Choroid plexus epithelial cell (primary cell): ENCODE data around the gene STYXL1.
A peak's percentile ranks its signal among the peaks of the same experiment; 100 is the strongest.

Experiments used
- DNase-seq: peaks from one replicate; pipeline ENCODE4 v3.0.0-alpha.2; 2010; ENCODE audit warnings: low read depth
- H3K4me3 ChIP-seq: 2 replicates; pipeline ENCODE4 v1.5.1; 2011; ENCODE audit warnings: low read depth, mild to moderate bottlenecking, control low read depth, low read length, moderate library complexity
- TF ChIP-seq, protein P1 (sequence below): conservative IDR thresholded peaks from 2 replicates; pipeline ENCODE4 v1.5.1; 2011; ENCODE audit warnings: low read depth, mild to moderate bottlenecking, control low read depth, inconsistent platforms, low read length, moderate library complexity

The STYXL1 gene

DNA sequence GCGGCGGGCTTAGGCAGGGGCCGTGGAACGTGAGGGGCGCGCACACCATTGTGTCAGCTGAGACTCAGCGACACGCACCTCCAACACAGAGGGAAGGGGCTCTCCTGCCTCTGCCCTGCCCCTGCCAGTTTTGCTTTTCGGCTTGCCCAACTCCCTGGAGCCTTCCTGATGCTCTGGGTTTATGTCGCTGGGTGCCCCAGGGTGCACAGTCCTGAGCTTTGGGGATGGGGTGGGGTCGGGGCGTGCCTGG is 66.7 kb downstream of the STYXL1 start:
- H3K4me3 ChIP-seq = no peak overlapping the region
- TF ChIP-seq, protein P1, sequence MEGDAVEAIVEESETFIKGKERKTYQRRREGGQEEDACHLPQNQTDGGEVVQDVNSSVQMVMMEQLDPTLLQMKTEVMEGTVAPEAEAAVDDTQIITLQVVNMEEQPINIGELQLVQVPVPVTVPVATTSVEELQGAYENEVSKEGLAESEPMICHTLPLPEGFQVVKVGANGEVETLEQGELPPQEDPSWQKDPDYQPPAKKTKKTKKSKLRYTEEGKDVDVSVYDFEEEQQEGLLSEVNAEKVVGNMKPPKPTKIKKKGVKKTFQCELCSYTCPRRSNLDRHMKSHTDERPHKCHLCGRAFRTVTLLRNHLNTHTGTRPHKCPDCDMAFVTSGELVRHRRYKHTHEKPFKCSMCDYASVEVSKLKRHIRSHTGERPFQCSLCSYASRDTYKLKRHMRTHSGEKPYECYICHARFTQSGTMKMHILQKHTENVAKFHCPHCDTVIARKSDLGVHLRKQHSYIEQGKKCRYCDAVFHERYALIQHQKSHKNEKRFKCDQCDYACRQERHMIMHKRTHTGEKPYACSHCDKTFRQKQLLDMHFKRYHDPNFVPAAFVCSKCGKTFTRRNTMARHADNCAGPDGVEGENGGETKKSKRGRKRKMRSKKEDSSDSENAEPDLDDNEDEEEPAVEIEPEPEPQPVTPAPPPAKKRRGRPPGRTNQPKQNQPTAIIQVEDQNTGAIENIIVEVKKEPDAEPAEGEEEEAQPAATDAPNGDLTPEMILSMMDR = no peak
- no peak for DNase-seq

DNA sequence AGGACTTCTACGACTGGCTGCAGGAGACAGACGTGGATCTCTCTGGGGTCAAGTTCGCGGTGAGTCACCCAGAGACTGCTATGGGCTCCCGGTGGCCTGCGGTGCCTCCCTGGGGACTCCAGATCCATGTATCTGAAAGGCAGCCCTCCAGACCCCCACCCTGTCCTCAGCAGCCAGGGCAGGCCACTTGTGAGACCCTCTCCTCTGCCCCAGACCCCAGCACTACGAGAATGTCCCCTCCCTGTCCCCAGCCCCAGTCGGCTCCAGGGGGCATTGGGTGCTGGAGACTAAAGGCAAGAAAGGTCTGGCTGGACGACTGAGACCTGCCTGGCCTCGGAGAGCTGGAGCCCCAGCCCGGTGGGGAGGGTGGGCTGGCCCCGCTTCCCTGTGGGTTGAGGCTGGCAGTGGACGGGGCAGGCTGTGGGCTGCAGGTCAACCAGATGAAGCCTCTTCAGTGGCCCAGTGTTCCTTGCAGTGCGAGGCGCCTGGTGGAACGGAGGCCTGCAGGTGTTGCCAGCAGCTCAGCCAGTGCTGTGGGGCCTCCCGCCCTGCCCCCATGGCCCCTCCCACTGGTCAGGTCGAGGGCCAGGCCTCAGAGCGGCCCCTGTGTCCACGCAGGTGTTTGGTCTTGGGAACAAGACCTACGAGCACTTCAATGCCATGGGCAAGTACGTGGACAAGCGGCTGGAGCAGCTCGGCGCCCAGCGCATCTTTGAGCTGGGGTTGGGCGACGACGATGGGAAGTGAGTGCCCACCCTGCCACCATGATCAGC is 67.2 kb downstream of the STYXL1 start:
- no peak for DNase-seq
- TF ChIP-seq, protein P1 = no peak
- H3K4me3 ChIP-seq = no peak overlapping the region

DNA sequence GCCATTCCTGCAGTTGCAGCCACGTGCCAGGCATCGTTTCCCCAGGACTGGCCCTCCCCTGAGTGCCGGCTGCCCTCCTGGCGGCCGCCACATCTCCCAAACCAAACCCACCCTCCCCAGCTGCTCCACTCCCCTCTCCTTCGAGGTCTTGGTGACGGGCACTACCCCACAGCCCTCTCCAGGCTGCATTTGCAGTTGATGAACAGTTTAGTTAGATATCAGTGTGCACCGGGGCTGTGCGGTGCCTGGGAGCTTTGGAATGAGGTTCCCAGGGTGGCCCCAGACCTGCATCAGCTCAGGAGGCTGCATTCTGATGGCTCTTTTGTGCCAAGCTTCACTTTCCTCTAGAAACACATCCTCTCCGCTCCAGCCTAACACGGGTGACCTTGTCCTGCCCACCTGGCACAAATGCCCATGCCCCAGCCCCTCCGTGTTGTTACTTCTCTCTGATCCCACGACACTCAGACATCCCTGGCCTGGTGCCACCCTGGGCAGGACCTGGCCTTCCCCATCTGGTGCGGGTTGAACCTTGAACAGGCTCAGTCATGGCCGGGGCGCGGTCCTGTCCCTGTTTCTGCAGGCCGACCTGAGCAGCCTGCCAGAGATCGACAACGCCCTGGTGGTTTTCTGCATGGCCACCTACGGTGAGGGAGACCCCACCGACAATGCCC is 67.9 kb downstream of the STYXL1 start:
- TF ChIP-seq, protein P1 = no peak
- no peak overlapping the region for H3K4me3 ChIP-seq
- no peak for DNase-seq

DNA sequence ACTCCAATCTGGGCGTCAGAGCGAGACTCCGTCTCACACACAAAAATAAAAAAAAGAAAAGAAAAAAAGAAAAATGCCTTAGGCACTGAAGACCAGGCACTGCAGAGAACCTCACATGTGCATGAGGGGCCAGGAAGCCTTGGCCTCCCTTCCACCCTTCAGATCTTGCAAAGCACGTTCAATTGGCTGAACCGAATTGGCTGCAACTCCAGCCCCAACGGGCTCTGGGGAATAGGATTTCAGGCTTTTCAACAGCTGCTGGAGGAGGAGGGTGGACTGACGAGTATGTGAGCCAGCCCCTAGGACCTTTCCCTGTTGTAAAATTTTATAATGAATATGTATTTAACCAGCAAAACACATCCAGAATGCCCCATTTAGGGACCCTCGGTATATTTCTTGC is 70.1 kb downstream of the STYXL1 start:
- peak; percentile 67 for DNase-seq
- TF ChIP-seq, protein P1 = no peak
- H3K4me3 ChIP-seq = no peak overlapping the region

DNA sequence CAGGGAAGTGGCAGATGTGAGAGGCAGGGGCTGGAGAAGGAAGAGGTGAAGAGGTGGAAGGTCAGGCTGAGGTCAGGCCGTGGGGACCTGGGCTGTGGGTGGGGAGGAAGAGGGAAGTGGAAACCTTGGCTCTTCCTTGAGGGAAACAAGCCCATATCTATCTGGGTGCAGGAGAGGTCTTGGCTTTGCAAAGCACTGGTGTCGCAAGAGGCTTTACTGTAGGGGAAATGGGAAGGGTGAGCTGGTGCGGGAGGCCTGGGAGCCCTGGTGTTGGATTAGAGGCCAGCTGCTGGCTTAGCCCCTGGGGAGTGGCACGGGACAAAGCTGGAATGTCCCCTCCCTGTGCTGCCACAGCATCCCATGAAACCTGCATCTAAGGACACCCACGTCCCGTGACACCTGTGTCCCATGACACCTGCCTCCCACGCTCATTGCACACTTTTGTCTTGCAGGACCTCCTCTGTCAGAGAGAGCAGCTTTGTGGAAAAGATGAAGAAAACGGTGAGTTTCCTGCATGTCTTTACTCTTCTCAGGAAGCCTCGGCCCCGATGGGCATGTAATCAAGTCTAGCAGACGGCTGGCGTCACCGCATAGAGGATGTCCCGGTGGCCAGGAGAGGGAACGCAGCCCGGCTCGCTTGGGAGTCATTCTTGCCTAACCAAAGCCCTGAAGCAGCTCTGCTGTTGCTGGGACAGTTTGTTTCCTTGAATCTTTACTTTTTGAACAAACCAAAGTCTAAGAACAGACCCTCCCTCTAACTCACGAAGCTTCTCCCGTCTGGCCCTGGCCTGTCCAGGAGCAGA is 75.6 kb downstream of the STYXL1 start:
- DNase-seq = no peak
- H3K4me3 ChIP-seq = no peak overlapping the region
- TF ChIP-seq, protein P1 = peak; percentile 23

DNA sequence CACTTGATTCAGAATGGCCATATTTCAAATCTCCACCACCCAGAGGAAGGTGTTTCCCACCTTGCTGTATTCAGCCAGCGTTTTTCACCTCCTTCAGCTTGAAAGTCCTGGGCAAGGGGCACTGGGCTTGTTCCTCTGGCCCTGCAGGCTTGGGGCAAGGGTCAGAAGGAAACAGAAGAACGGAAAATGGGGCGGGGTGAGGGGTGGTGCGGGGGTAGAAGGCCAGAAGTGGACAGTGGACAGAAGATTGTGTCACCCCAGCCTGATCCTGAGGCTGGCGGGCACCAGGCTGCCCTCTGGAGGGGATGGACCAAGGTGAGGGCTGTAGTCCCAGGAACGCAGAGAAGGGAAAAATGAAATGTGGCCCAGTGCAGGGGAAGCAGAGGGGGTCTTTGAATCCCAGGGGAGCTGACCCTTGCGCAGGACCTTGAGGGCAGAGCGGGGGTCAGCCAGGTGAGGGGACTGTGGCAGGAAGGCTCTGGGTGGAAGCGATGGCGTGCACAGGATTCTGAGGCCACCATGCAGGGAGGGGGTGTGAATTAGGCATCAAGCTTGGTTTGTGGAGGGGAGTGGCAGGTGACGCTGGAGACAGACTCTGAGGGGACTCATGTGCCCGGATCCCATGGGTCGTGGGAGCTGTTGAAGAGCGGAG is 76.4 kb downstream of the STYXL1 start:
- DNase-seq = no peak
- no peak overlapping the region for H3K4me3 ChIP-seq
- TF ChIP-seq, protein P1 = no peak
